ENCODE data around the gene PPM1F. TPM values are rescaled to one million over a fixed set of nuclear protein-coding genes. Genes with fewer than 3 reads are reported as not detected.
"Not testable (repeated sequence)": the region's sequence is repeated elsewhere in the genome, so short reads cannot be mapped to it uniquely, and the experiment has no call there.

Gene PPM1F
- total RNA-seq, 1 donor from 2014 or later: 26.2 TPM

DNA sequence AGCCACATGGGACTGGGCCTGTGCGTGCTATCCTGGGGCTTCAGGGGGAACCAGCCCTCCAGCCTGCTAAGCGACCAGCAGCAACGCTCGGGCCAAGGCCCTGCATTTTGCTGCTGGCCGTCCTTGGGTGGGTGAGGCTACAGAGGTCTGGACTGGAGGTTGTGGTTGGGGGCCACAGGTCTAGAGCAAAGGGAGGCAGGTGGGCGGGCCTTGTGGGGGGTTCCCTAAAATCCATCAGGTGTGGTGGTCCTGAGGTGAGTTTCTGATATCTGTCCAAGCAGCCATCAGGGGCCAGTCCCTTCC is 34.7 kb downstream of the PPM1F start:
- Mint-ChIP-seq H3K27me3 (ENCODE audit: low read depth) (no peaks in the 10 kb centered on the region), H3K4me1 (ENCODE audit: low read depth) (peaks cover 4% of the 10 kb centered on the region), H3K4me3 (ENCODE audit: unreplicated experiment) (no peak overlapping the region), H3K9me3 (ENCODE audit: low read depth) (no peaks in the 10 kb centered on the region), H3K36me3 (ENCODE audit: low read depth) (no peaks in the 10 kb centered on the region), H3K27ac (ENCODE audit: unreplicated experiment) (no peak overlapping the region)
- no peak for DNase-seq (ENCODE audit: low spot score)
- TF ChIP-seq CTCF (IDR thresholded peaks at IDR 0.05): no peak

DNA sequence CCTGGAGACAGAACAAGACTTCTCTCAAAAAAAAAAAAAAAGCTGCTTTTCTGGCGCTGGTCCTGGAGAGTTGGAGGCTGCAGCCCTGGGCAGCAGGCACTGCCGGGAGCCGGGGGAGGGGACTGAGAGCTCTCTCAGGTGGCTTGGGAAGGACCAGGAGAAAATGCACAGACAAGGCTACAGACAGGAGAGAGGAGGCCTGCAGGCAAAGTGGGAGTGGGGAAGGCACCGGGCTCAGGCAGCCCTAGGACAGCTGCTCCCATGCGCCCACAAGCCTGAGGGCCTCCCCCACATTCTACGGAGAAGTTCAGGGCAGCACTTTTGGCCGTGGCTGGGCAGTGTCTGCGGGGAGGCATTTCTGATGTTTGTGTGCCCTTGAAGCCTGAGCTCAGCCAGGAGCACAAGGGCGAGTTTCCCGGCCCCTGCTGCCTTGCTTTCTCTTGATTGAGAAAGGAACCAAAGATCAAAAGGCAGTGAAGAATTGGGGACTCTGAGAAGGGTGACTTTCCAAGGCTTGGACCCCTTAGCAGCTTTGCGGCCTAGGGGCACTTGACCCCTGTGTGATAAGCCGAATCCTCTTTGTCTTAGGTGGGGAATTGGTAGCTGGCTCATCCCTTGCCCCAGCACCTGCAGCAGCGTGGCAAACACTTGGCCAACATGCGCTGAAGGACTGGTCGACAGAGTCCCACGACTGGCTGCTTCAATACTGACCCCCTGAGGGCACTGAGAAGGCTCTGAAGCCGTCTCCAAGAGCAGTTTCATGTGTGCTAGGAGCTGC is 35.3 kb downstream of the PPM1F start:
- Mint-ChIP-seq H3K27ac (ENCODE audit: unreplicated experiment) (no peak overlapping the region), H3K9me3 (ENCODE audit: low read depth) (no peaks in the 10 kb centered on the region), H3K4me3 (ENCODE audit: unreplicated experiment) (no peak overlapping the region), H3K4me1 (ENCODE audit: low read depth) (peaks cover 4% of the 10 kb centered on the region), H3K36me3 (ENCODE audit: low read depth) (no peaks in the 10 kb centered on the region), H3K27me3 (ENCODE audit: low read depth) (no peaks in the 10 kb centered on the region)
- no peak for TF ChIP-seq CTCF (IDR thresholded peaks at IDR 0.05)
- no peak for DNase-seq (ENCODE audit: low spot score)

DNA sequence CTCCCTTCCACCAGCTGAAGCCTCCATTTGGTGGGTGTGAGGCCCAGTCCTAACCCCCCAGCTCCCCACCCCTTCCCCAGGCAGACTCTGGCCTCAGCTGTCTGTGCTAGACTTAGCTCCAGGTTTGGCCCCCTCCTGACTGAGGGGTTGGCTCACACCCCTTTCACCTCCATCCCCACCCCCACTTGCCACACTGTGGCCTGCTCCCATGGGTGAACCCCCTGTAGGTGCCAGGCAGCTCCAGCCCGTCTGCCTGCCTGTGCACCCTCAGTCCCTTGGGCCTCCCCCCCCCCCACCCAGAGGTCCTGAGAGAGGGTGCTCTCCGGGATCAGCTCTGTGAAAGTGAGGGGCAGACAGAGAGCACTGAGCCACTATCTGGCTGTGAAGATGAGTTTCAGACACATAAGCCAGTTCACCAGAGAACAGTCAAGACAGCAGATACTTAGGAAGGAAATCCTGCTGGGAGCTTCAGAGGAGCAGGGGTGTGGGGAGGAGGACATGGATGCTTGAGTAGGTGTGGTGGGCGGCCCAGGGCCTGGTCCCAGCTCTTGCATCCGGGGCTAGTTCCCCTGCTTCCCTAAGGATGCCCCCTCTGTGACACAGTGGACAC is 36.2 kb downstream of the PPM1F start:
- H3K4me3 Mint-ChIP-seq (ENCODE audit: unreplicated experiment): no peak overlapping the region
- peaks cover 4% of the 10 kb centered on the region for H3K4me1 Mint-ChIP-seq (ENCODE audit: low read depth)
- H3K27ac Mint-ChIP-seq (ENCODE audit: unreplicated experiment): peak overlapping the region; percentile 54
- no peaks in the 10 kb centered on the region for H3K9me3 Mint-ChIP-seq (ENCODE audit: low read depth)
- no peak for DNase-seq (ENCODE audit: low spot score)
- no peaks in the 10 kb centered on the region for H3K27me3 Mint-ChIP-seq (ENCODE audit: low read depth)
- TF ChIP-seq CTCF (IDR thresholded peaks at IDR 0.05): no peak
- H3K36me3 Mint-ChIP-seq (ENCODE audit: low read depth): no peaks in the 10 kb centered on the region

GRCh38 chr22:21915624-21916308 is 36.9 kb downstream of the PPM1F start:
- peaks cover 4% of the 10 kb centered on the region for H3K4me1 Mint-ChIP-seq (ENCODE audit: low read depth)
- no peak overlapping the region for H3K4me3 Mint-ChIP-seq (ENCODE audit: unreplicated experiment)
- TF ChIP-seq CTCF (IDR thresholded peaks at IDR 0.05): no peak

DNA sequence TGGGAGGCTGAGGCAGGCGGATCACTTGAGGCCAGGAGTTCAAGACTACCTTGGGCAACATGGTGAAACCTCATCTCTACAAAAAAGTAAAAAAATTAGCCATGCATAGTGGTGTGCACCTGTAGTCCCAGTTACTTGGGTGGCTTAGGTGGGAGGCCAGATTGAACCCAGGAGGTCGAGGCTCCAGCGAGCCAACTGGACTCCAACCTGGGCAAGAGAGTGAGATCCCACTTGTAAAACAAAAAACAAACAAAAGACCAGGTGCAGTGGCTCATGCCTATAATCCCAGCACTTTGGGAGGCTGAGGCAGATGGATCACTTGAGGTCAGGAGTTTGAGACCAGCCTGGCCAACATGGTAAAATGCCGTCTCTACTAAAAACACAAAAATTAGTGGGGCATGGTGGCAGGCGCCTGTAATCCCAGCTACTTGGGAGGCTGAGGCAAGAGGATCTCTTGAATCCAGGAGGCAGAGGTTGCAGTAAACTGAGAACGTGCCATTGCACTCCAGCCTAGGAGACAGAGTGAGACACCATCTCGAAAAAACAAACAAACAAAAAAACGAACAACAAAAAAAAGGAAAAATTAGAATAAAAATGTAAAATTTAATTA is 38.5 kb downstream of the PPM1F start:
- H3K4me1 Mint-ChIP-seq (ENCODE audit: low read depth); H3K4me3 Mint-ChIP-seq (ENCODE audit: unreplicated experiment); H3K27ac Mint-ChIP-seq (ENCODE audit: unreplicated experiment); H3K9me3 Mint-ChIP-seq (ENCODE audit: low read depth); H3K27me3 Mint-ChIP-seq (ENCODE audit: low read depth); H3K36me3 Mint-ChIP-seq (ENCODE audit: low read depth): not testable (repeated sequence)
- peak; percentile 14 for DNase-seq (ENCODE audit: low spot score)

More at GRCh38 chr22:21915624-21916308, 36.9 kb downstream of the PPM1F start:
- H3K27me3 Mint-ChIP-seq (ENCODE audit: low read depth): no peaks in the 10 kb centered on the region
- H3K36me3 Mint-ChIP-seq (ENCODE audit: low read depth): no peaks in the 10 kb centered on the region
- DNase-seq (ENCODE audit: low spot score): no peak
- H3K27ac Mint-ChIP-seq (ENCODE audit: unreplicated experiment): no peak overlapping the region
- H3K9me3 Mint-ChIP-seq (ENCODE audit: low read depth): no peaks in the 10 kb centered on the region

- H3K27me3 Mint-ChIP-seq (ENCODE audit: low read depth): not testable (repeated sequence)
These were observed 42.3 kb downstream of the PPM1F start for GRCh38 chr22:21910367-21910766.

More at GRCh38 chr22:21910367-21910766, 42.3 kb downstream of the PPM1F start:
- H3K36me3 Mint-ChIP-seq (ENCODE audit: low read depth); H3K4me3 Mint-ChIP-seq (ENCODE audit: unreplicated experiment); H3K9me3 Mint-ChIP-seq (ENCODE audit: low read depth); H3K4me1 Mint-ChIP-seq (ENCODE audit: low read depth); DNase-seq (ENCODE audit: low spot score); H3K27ac Mint-ChIP-seq (ENCODE audit: unreplicated experiment): not testable (repeated sequence)
